Nucleus accumbens (tissue), 56 donors: ENCODE results near the gene MRM2.

Experiments used
- DNase-seq, 56 donors: peaks; one replicate each; lab custom pipeline; 2025; lab: John Stamatoyannopoulos, UW

MRM2 gene

GRCh38 chr7:2241580-2242540 lies at the start of gene MRM2, which contains the start of gene NUDT1:
Gene MRM2, minus strand, starts transcription at chr7:2242205. Its CDS starts 36 bp downstream, at chr7:2242169.
Gene NUDT1, plus strand, starts transcription at chr7:2242226. Its CDS starts 2,349 bp downstream, at chr7:2244575.
- DNase-seq: peak in 53 of 56 donors; percentile 16 to 88 (median 59)

- DNase-seq: no peak
Measured at GRCh38 chr7:2290877-2291276, 48.9 kb upstream of the MRM2 start.

GRCh38 chr7:2289621-2290020 lies 47.6 kb upstream of the MRM2 start:
- no peak for DNase-seq

GRCh38 chr7:2289111-2289586 lies 47.1 kb upstream of the MRM2 start:
- DNase-seq: peak in 1 of 56 donors; percentile 5

GRCh38 chr7:2288503-2288902 lies 46.5 kb upstream of the MRM2 start:
- DNase-seq: no peak

- no peak for DNase-seq
Measured at GRCh38 chr7:2287745-2288144, 45.7 kb upstream of the MRM2 start.

GRCh38 chr7:2283074-2283473 lies 41.1 kb upstream of the MRM2 start:
- DNase-seq: no peak

GRCh38 chr7:2282185-2282751 lies 40.3 kb upstream of the MRM2 start:
- DNase-seq: no peak

GRCh38 chr7:2281541-2281940 lies 39.5 kb upstream of the MRM2 start:
- peak in 8 of 56 donors; percentile 3 to 25 (median 9) for DNase-seq

GRCh38 chr7:2280424-2280823 lies 38.4 kb upstream of the MRM2 start:
- no peak for DNase-seq

GRCh38 chr7:2279896-2280295 lies 37.9 kb upstream of the MRM2 start:
- DNase-seq: no peak

- no peak for DNase-seq
Measured at GRCh38 chr7:2278026-2278425, 36.0 kb upstream of the MRM2 start.

- peak in 1 of 56 donors; percentile 16 for DNase-seq
Measured at GRCh38 chr7:2276107-2276506, 34.1 kb upstream of the MRM2 start.

GRCh38 chr7:2275101-2275500 lies 33.1 kb upstream of the MRM2 start:
- no peak for DNase-seq

GRCh38 chr7:2274666-2275065 lies 32.7 kb upstream of the MRM2 start:
- DNase-seq: no peak

- DNase-seq: no peak
Measured at GRCh38 chr7:2273866-2274265, 31.9 kb upstream of the MRM2 start.

GRCh38 chr7:2272031-2272430 lies 30.0 kb upstream of the MRM2 start:
- peak in 5 of 56 donors; percentile 5 to 40 (median 13) for DNase-seq

- DNase-seq: peak in 2 of 56 donors; percentile 25 to 40
Measured at GRCh38 chr7:2271273-2272026, 29.4 kb upstream of the MRM2 start.

GRCh38 chr7:2270495-2270894 lies 28.5 kb upstream of the MRM2 start:
- no peak for DNase-seq

- no peak for DNase-seq
Measured at GRCh38 chr7:2269991-2270460, 28.0 kb upstream of the MRM2 start.
